Skeletal muscle cell (primary cell): ENCODE data around the gene OTOP3.

Experiments
- DNase-seq: peaks from one replicate; pipeline ENCODE4 v3.0.0-alpha.2; 2010; ENCODE audit warnings: low read depth
- H3K4me3 ChIP-seq: 2 replicates; pipeline ENCODE4 v1.5.1; 2011; ENCODE audit warnings: low read depth, mild to moderate bottlenecking, control low read depth, low read length, moderate library complexity

Gene OTOP3

GRCh38 chr17:74916136-74916850, 19.4 kb upstream of the OTOP3 start:
- DNase-seq: no peak
- no peak overlapping the region for H3K4me3 ChIP-seq

DNA sequence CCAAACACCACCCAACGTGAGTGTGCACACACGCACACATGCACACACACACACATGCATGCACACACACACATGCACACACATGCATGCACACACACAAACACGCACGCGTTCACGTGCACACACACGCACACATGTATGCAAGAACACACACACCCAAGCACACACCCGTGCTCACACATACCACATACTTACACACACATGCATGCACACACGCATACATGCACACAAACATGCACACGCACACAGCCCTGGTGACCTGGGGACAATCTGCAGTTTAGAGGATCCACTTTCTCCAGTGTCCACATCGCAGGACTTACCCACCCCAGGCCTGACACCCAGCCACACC, 18.9 kb upstream of the OTOP3 start:
- DNase-seq: no peak
- H3K4me3 ChIP-seq: no peak overlapping the region

- H3K4me3 ChIP-seq: no peak overlapping the region
- DNase-seq: no peak
These were observed 18.3 kb upstream of the OTOP3 start for GRCh38 chr17:74917430-74917829.

DNA sequence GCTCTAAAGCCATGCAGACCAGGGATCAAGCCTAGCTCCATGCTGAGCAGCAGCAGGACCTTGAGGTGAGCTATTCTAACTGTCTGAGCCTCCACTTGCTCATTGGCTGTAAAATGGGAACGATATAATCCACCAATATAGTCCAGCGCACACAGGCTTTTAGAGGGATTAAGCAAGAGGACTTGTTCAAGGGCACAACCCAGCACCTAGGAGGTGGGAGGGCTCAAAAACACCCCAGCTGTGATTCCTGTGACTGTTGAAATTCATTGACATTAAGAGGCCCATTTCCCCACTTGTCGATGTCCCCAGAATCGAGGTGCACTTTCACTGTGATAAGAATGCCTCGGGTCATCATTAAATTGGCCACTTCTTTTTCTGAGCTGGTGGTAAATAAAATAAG, 16.8 kb upstream of the OTOP3 start:
- DNase-seq: no peak
- H3K4me3 ChIP-seq: no peak overlapping the region

DNA sequence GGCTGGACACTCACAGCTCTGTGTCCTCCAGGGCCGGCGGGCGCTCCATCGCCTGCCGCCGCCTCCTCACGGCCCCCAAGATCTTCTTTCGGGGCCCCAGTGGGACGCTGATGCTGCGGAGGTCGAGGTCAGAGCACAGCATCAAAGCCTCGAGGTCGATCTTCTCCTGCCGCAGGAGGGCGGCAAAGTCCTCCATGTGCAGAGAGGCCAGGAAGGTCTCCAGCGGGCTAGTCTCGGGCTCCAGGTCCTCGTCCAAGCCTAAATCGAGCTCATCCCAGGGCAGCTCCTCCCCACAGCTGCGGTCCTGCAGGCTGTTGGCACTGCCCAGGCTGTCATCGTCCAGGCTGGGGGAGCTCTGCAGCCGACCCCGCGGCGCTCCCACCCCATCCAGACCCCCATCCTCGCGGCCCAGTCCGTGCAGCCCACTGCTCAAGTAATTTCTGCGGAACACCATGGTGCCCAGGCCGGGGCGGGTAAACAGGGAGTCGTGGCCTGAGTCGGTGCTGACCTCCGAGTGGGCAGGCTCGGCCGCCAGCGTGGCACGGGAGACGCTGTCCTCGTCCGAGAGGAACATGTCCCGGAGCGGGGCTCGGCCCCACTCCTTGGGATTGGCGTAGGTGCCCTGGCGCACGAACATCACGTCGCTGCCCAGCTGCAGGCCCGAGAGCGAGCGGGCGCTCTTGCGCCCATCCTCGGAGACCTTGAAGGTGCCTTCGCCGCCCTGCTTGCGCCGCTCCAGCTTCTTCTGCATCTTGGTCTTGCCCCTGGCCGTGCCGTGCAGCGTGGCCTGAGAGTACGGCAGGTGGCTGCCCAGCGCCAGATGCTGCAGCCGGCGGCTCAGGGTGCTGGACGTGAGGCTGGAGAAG, 16.0 kb upstream of the OTOP3 start:
- no peak overlapping the region for H3K4me3 ChIP-seq
- DNase-seq: no peak

- no peak for DNase-seq
- H3K4me3 ChIP-seq: no peak overlapping the region
These were observed 15.4 kb upstream of the OTOP3 start for GRCh38 chr17:74920306-74920620.

DNA sequence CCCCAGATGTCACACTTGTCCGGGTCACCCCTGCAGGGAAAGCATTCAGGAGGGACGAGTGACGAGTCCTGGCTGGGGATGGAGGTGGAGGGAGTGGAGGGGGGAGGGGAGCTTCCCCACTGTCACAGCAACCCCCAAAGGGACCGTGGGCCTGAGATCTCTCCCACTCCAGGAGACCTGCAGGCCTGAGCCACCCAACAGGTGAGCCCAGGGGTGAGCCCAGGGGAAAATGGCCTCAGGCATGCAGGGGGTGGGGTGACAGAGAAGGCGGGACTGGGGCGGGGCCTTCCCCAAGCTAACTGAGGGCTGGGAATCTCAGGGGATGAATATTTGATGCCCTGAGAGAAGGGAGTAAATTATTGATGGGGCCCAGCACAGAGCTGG, 15.1 kb upstream of the OTOP3 start:
- no peak for DNase-seq
- no peak overlapping the region for H3K4me3 ChIP-seq

GRCh38 chr17:74921026-74921681, 14.5 kb upstream of the OTOP3 start:
- DNase-seq: no peak
- no peak overlapping the region for H3K4me3 ChIP-seq

- H3K4me3 ChIP-seq: no peak overlapping the region
- DNase-seq: no peak
These were observed 13.9 kb upstream of the OTOP3 start for GRCh38 chr17:74921769-74922168.

- H3K4me3 ChIP-seq: no peak overlapping the region
- DNase-seq: no peak
These were observed 13.5 kb upstream of the OTOP3 start for GRCh38 chr17:74922172-74922571.

GRCh38 chr17:74922694-74923537, 12.8 kb upstream of the OTOP3 start, which contains the start of gene USH1G:
Gene USH1G, minus strand, starts transcription at chr17:74923255. Its CDS starts 182 bp downstream, at chr17:74923073.
- no peak for DNase-seq
- H3K4me3 ChIP-seq: peak within 1 kb of the TSS; percentile 27

DNA sequence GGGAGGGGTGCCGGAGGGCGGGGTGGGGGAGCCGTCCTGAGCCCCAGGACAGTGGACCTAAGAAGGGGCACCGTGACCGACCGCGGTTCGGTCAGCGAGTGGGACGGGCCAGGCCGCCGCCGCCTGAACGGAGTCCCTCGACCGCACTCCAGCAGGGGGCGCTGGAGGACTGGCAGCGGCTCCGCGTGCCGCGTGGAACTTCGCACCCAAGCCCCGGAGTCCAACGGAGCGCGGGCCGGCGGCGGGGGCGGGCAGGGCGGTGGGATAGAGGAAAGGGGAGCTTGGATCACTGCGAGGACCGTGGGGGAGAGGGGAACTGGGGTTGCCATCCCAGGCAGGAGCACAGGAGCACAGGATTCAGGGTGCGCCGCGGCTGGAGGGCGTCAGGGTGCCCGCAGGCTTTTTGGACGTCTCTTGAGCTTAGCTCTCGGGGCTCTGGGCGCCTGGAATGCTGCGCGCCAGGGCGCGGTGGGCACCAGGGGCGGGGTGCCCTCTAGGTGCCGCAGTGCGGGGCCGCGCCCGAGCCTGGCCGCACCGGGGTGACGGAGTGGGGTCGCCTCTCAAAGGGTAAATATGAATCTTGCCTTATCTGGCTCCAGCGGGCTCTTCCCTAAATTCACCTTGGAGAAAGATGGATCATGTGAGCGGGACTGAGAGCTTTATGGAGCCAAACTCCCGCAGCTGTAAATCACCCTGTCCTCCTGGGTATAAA, 12.0 kb upstream of the OTOP3 start:
- peak overlapping the region; percentile 27 for H3K4me3 ChIP-seq
- no peak for DNase-seq

GRCh38 chr17:74924250-74924948, 11.3 kb upstream of the OTOP3 start, which contains the start of gene OTOP2:
Gene OTOP2, plus strand, starts transcription at chr17:74924273. Its CDS starts 360 bp downstream, at chr17:74924633.
- H3K4me3 ChIP-seq: peak within 1 kb of the TSS; percentile 27
- no peak for DNase-seq

GRCh38 chr17:74925242-74925641, 10.5 kb upstream of the OTOP3 start:
- DNase-seq: no peak

DNA sequence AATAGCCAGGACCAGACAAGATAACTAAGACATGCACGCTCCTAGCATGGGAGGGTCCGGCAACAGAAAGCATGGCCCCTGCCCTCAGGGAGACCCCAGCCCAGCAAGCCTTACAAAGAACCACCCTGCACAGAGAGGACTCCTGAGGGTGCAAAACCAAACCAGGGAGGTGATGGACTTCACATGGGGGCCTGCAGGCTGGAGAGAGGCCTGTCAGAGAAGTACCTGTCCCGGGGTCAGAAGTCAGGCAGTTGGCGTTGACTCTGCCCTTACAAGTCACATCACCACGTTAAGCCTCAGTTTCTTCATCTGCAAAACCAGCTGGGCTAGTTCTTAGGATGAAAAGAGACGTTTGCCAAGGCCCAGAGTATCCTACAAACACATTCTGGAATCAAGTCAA, 6.9 kb upstream of the OTOP3 start:
- H3K4me3 ChIP-seq: no peak overlapping the region
- DNase-seq: no peak

More at GRCh38 chr17:74925242-74925641, 10.5 kb upstream of the OTOP3 start:
- H3K4me3 ChIP-seq: no peak overlapping the region

DNA sequence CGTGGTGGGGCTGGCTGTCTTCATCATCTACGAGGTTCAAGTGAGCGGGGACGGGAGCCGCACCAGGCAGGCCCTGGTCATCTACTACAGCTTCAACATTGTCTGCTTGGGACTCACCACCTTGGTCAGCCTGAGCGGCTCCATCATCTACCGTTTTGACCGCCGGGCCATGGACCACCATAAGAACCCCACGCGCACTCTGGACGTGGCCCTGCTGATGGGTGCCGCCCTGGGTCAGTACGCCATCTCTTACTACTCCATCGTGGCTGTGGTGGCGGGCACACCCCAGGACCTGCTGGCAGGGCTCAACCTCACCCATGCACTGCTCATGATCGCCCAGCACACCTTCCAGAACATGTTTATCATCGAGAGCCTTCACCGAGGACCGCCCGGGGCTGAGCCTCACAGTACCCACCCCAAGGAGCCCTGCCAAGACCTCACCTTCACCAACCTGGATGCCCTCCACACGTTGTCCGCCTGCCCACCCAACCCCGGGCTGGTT, 5.1 kb upstream of the OTOP3 start:
- no peak for DNase-seq
- H3K4me3 ChIP-seq: no peak overlapping the region

DNA sequence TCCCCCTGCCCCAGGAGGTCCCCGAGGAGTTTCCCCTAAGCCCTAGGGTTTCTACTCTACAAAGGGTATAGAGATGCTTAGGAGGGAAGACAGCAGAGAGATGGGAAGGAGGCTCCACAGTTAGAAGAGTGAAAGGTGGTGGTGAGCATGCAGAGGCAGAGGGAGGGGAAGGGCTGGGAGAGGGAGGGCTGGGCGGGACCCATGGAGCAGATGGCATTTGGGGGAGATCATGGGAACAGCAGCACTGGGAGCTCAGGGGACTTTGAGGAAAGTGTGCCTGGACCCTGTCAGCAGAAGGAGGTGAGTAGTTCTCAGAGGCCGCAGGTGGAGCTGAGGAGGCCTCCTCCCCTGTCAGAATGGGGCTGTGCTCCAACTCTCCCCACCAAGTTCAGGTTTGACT, 650 bp upstream of the OTOP3 start:
- no peak overlapping the region for H3K4me3 ChIP-seq
- no peak for DNase-seq

GRCh38 chr17:74936470-74936799, 737 bp downstream of the OTOP3 start:
- no peak for DNase-seq

More at GRCh38 chr17:74936470-74936799, 737 bp downstream of the OTOP3 start:
- H3K4me3 ChIP-seq: no peak overlapping the region
